ENCODE measurements around the gene CRIP2. TPM values are rescaled to one million over a fixed set of nuclear protein-coding genes. Genes with fewer than 3 reads are reported as not detected.

The CRIP2 gene
- total and polyA plus RNA-seq, 2 experiments from 2014 or later: 188 to 319 TPM

DNA sequence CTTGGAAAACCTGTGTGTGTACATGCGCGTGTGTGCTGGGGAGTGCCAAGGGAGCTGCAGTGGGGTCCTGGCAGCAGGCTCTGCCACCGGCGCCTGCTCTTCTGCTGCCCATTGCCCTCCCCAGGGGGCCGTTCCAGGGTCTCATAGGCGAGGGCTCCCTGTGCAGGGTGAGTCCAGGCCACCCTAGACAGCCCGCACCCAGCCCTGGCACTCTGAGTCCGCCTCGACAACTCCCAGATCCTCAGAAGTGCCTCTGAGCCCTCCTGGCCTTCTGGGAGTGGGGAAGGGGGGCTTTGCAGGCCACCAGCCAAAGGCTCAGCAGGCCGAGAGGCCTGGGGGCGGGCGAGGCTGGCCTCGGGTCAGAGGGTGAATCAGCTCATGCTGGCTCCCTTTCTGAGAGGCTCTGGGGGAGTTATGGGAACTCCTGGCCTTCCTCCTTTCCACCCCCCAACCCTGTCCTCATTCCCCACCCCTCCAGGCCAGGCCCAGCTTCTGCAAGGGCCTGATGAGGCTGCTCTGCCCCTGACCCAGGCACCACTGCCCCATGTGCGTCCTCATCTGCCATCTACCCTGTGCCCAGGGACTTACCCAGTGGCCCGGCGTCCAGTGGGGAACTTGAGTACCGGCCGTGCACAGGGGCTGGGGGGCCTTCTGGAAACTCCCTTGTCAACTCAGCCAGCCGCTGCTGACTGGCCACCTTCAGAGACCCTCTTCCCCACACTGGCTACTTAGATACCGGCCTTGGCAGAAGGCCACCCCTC, 14.3 kb downstream of the CRIP2 start:
- TF ChIP-seq EZH2 (IDR thresholded peaks at IDR 0.05; ENCODE audit: insufficient read depth, poor library complexity, severe bottlenecking) (no peak), EZH2phosphoT487 (IDR thresholded peaks at IDR 0.05; ENCODE audit: insufficient read depth, low read depth) (no peak)
- Histone ChIP-seq H3K4me2 (ENCODE audit: unreplicated experiment) (no peak overlapping the region), H3K36me3 (ENCODE audit: low read depth) (no peaks in the 10 kb centered on the region), H3K9me3 (ENCODE audit: low read depth) (no peaks in the 10 kb centered on the region), H3K27me3 (replicated peaks; ENCODE audit: insufficient read depth) (peaks cover 17% of the 10 kb centered on the region), H3K9me2 (ENCODE audit: insufficient read depth) (no peaks in the 10 kb centered on the region), H3K27ac (no peak overlapping the region), H3F3A (ENCODE audit: insufficient read depth) (no peaks in the 10 kb centered on the region), H3K9ac (peak overlapping the region; percentile 95; the same call in 1 of the 2 replicates), H2AFZ (no peak overlapping the region), H3K4me1 (ENCODE audit: insufficient read depth) (peaks cover 11% of the 10 kb centered on the region; the same call in 1 of the 2 replicates), H3K4me3 (peak overlapping the region; percentile 77; the same call in 1 of the 2 replicates), H4K20me1 (ENCODE audit: insufficient read depth) (no peaks in the 10 kb centered on the region), H3K79me2 (ENCODE audit: insufficient read depth) (no peaks in the 10 kb centered on the region)
- WGBS, 2 experiments (ENCODE audit: low coverage in 1 of 2, low lambda C conversion rate in 2 of 2, missing lambda C conversion rate in 2 of 2): 37 to 39% methylated on average over 17 to 20 of the region's 20 CpGs
- in situ Hi-C loops (cut with MboI): no loop called here
- DNase-seq: no peak

DNA sequence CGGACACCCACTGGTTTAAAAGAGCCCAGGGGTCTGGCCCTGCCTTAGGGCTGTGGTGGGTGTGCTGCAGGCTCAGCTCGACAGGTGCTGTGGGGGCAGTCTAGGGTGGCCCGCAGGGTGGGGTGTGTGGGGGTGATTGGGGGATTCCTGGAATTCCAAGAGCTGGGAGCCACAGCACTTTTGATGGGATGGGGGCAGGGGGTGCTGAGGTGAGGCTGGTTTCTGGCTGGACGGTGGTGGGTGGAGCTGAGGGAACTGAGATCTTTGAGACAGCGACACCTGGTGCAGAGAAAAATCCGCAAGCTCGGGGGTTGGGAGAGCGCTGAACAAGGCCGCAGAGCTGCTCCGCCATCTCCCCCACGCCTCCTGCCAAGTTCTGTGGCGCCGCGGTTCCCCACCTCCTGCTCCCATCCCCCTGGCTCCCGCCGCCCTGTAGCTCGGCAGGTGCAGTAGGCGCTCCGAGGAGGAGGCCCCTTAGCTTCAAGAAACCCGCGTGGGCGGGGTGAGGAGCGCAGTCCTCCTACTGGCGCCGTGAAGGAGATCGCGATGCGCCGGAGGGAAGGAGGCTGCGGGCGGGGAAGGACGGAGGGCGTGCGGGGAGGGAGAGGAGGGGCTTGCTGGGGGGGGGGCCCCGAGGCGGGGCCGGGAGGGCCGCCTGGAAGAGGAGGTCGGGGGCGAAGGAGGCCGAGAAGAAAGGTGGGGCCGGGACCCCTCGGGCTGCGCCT, 15.1 kb downstream of the CRIP2 start:
- Histone ChIP-seq H3K4me2 (ENCODE audit: unreplicated experiment) (peak overlapping the region; percentile 89), H3F3A (ENCODE audit: insufficient read depth) (no peaks in the 10 kb centered on the region), H3K9ac (peak overlapping the region; percentile 95), H3K9me2 (ENCODE audit: insufficient read depth) (no peaks in the 10 kb centered on the region), H3K4me1 (ENCODE audit: insufficient read depth) (peaks cover 6% of the 10 kb centered on the region; the same call in 1 of the 2 replicates), H4K20me1 (ENCODE audit: insufficient read depth) (no peaks in the 10 kb centered on the region), H3K4me3 (peak overlapping the region; percentile 77), H3K27me3 (replicated peaks; ENCODE audit: insufficient read depth) (peaks cover 17% of the 10 kb centered on the region), H3K27ac (peak overlapping the region; percentile 80), H2AFZ (peak overlapping the region; percentile 62), H3K79me2 (ENCODE audit: insufficient read depth) (no peaks in the 10 kb centered on the region), H3K36me3 (ENCODE audit: low read depth) (no peaks in the 10 kb centered on the region), H3K9me3 (ENCODE audit: low read depth) (no peaks in the 10 kb centered on the region)
- 1% methylated on average over 23 to 44 of the region's 44 CpGs for WGBS, 2 experiments (ENCODE audit: low coverage in 1 of 2, low lambda C conversion rate in 2 of 2, missing lambda C conversion rate in 2 of 2)
- DNase-seq: peak; percentile 92
- no peak for TF ChIP-seq EZH2phosphoT487 (IDR thresholded peaks at IDR 0.05; ENCODE audit: insufficient read depth, low read depth)
- TF ChIP-seq EZH2 (IDR thresholded peaks at IDR 0.05; ENCODE audit: insufficient read depth, poor library complexity, severe bottlenecking): no peak
- in situ Hi-C loops (cut with MboI): no loop called here

DNA sequence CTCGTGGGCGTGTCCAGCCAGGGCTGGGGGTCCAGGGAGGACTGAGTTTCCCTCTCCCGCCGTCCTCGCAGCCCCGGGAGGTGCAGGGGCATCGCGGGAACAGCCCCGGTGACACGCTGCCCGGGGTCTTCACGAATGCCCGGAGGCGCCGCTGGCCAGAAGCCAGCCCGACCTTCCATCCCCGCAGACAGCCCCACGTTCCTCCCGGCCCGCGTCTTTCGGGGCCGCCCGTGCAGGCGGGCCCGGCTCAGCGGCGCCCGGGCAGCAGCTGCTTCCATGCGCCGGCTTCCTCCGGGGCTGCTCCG, 15.6 kb downstream of the CRIP2 start:
- TF ChIP-seq EZH2phosphoT487 (IDR thresholded peaks at IDR 0.05; ENCODE audit: insufficient read depth, low read depth) (no peak), EZH2 (IDR thresholded peaks at IDR 0.05; ENCODE audit: insufficient read depth, poor library complexity, severe bottlenecking) (no peak)
- H3K4me1 ChIP-seq (ENCODE audit: insufficient read depth): peaks cover 4% of the 10 kb centered on the region; the same call in 1 of the 2 replicates
- no peaks in the 10 kb centered on the region for H4K20me1 ChIP-seq (ENCODE audit: insufficient read depth)
- peak overlapping the region; percentile 95 for H3K9ac ChIP-seq
- no peaks in the 10 kb centered on the region for H3K9me2 ChIP-seq (ENCODE audit: insufficient read depth)
- no peak for DNase-seq
- H3K27ac ChIP-seq: peak overlapping the region; percentile 80
- no peaks in the 10 kb centered on the region for H3K9me3 ChIP-seq (ENCODE audit: low read depth)
- in situ Hi-C loops (cut with MboI): no loop called here
- peak overlapping the region; percentile 62 for H2AFZ ChIP-seq
- H3K79me2 ChIP-seq (ENCODE audit: insufficient read depth): no peaks in the 10 kb centered on the region
- peak overlapping the region; percentile 89 for H3K4me2 ChIP-seq (ENCODE audit: unreplicated experiment)
- H3F3A ChIP-seq (ENCODE audit: insufficient read depth): no peaks in the 10 kb centered on the region
- H3K27me3 ChIP-seq (replicated peaks; ENCODE audit: insufficient read depth): peaks cover 17% of the 10 kb centered on the region
- H3K4me3 ChIP-seq: peak overlapping the region; percentile 77
- no peaks in the 10 kb centered on the region for H3K36me3 ChIP-seq (ENCODE audit: low read depth)
- 1% methylated on average over 30 to 33 of the region's 33 CpGs for WGBS, 2 experiments (ENCODE audit: low coverage in 1 of 2, low lambda C conversion rate in 2 of 2, missing lambda C conversion rate in 2 of 2)

DNA sequence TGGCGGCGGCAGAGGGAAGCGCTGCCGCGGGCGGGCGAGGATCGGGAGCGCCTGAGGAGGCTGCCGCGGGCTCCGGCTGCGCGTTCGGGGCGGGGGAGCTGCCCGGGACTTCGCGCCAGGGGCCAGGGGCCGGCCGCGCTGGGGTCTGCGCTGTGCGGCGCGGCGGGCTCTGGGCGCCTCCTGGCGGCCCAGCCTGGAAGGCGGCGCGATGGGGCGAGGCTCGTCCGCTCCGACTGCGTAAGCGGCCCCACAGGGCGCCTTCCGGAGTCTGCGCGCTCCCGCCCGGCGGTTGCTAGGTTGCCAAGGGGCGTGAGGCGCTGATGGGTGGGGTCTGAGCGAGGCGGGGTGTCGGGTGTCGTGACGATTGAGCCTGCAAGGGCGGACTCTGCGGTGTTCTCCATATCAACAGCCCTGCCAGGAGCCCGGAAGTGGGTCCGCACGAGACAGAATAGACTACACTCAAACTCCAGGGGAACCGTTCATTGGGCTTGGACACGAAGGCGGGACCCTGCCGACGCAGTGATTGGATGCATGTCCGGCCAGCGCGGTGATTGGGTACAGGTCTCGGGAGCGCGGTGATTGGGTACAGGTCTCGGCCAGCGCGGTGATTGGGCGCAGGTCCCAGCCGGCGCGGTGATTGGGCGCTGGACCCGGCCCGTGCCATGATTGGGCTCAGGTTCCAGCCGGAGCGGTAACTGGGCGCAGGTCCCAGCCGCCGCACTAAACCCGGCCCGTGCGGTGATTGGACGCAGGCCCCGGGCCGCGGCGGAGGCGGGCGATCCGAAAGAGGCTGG, 16.1 kb downstream of the CRIP2 start, which contains the start of gene TEDC1:
TEDC1 (plus strand) TSS at position 675 of the 794 bp plus-strand sequence. CDS start 130 bp downstream, outside the sequence.
- H3K9ac ChIP-seq: peak within 1 kb of the TSS; percentile 95
- WGBS, 2 experiments (ENCODE audit: low coverage in 1 of 2, low lambda C conversion rate in 2 of 2, missing lambda C conversion rate in 2 of 2): 1% methylated on average over 60 to 71 of the region's 94 CpGs
- H3K36me3 ChIP-seq (ENCODE audit: low read depth): no peaks in the 10 kb centered on the region
- no peaks in the 10 kb centered on the region for H4K20me1 ChIP-seq (ENCODE audit: insufficient read depth)
- TF ChIP-seq EZH2 (IDR thresholded peaks at IDR 0.05; ENCODE audit: insufficient read depth, poor library complexity, severe bottlenecking) (no peak), EZH2phosphoT487 (IDR thresholded peaks at IDR 0.05; ENCODE audit: insufficient read depth, low read depth) (no peak)
- H3K79me2 ChIP-seq (ENCODE audit: insufficient read depth): no peaks in the 10 kb centered on the region
- peak; percentile 100 for DNase-seq
- peak within 1 kb of the TSS; percentile 80 for H3K27ac ChIP-seq
- no peaks in the 10 kb centered on the region for H3F3A ChIP-seq (ENCODE audit: insufficient read depth)
- H3K9me2 ChIP-seq (ENCODE audit: insufficient read depth): no peaks in the 10 kb centered on the region
- peak within 1 kb of the TSS; percentile 77 for H3K4me3 ChIP-seq
- H2AFZ ChIP-seq: peak within 1 kb of the TSS; percentile 74
- H3K9me3 ChIP-seq (ENCODE audit: low read depth): no peaks in the 10 kb centered on the region
- peak within 1 kb of the TSS; percentile 89 for H3K4me2 ChIP-seq (ENCODE audit: unreplicated experiment)
- in situ Hi-C loops (cut with MboI): no loop called here
- peaks cover 17% of the 10 kb centered on the region for H3K27me3 ChIP-seq (replicated peaks; ENCODE audit: insufficient read depth)
- H3K4me1 ChIP-seq (ENCODE audit: insufficient read depth): peaks cover 4% of the 10 kb centered on the region; the same call in 1 of the 2 replicates
